Psoas muscle (tissue), 8 donors: ENCODE data around the gene PYDC1. TPM values are rescaled to one million over a fixed set of nuclear protein-coding genes. Genes with fewer than 3 reads are reported as not detected.
"Not testable (repeated sequence)": the region's sequence is repeated elsewhere in the genome, so short reads cannot be mapped to it uniquely, and the experiment has no call there.

ENCODE experiments used
- ATAC-seq, 4 donors: fragments of 200-7000 bp; cut with Tn5 transposase; one replicate each; pipeline ENCODE4 v1.9.1; 2020; ENCODE audit warnings: moderate library complexity in 3 of 4, mild to moderate bottlenecking in 2 of 4
- DNase-seq, 2 donors: peaks; one replicate each; pipeline ENCODE4 v3.0.0-alpha.2; 2020
- H3K27ac ChIP-seq: fragments of 200-600 bp; one replicate; pipeline ENCODE4 v1.8.0; 2022
- H3K27me3 ChIP-seq, 3 donors: fragments of 200-600 bp in 1 of 3; one replicate each; pipeline versions ENCODE4 v1.6.1 to v1.8.0; 2013 to 2022; ENCODE audit warnings: low read length in 2 of 3, mild to moderate bottlenecking in 2 of 3, moderate library complexity in 1 of 3; ENCODE audit not compliant: insufficient read depth in 3 of 3
- H3K36me3 ChIP-seq, 2 donors: fragments of 200-600 bp in 1 of 2; one replicate each; pipeline versions ENCODE4 v1.6.1 to v1.8.0; 2013 to 2022; ENCODE audit warnings: low read depth in 1 of 2, mild to moderate bottlenecking in 1 of 2, moderate library complexity in 1 of 2; ENCODE audit not compliant: insufficient read depth in 1 of 2
- H3K4me1 ChIP-seq: fragments of 200-600 bp; one replicate; pipeline ENCODE4 v1.8.0; 2022
- H3K4me3 ChIP-seq: fragments of 200-600 bp; one replicate; pipeline ENCODE4 v1.8.0; 2022; ENCODE audit warnings: mild to moderate bottlenecking
- H3K9me3 ChIP-seq: fragments of 200-600 bp; one replicate; pipeline ENCODE4 v1.8.0; 2022
- WGBS, 3 donors: extraction: QIAGEN DNeasy Blood & Tissue Kit; methylation state at CpG; one replicate each; pipeline versions ENCODE4 v1.1.6 to v1.1.7; 2013; 5-methylcytosine and 5-hydroxymethylcytosine counted together
- intact Hi-C, 2 donors: fragments of 100-400 bp; cut with DNase I; formaldehyde crosslinking; loops; one replicate each; pipeline versions ENCODE4 v1.11.0 to v1.14.2; 2022
- polyA plus RNA-seq, 3 donors: library from polyadenylated mRNA; stranded (reverse); fragments of 200-250 nt; gene quantifications; one replicate each; pipeline ENCODE4 v1.2.3, GENCODE V29; 2013
- total RNA-seq, 4 donors: library from RNA; stranded (reverse); fragmentation: NEBNext Ultra II Directional in 2 of 4; extraction: Animal tissue kit (Norgen Biotek cat#: 25700) in 2 of 4; gene quantifications; one replicate each; pipeline versions ENCODE4 v1.2.1 to v1.2.4, GENCODE V29; 2021 to 2023
- TF ChIP-seq, protein P1 (sequence below): fragments of 200-600 bp; IDR thresholded peaks from one replicate; pipeline ENCODE4 v1.8.0; 2022; ENCODE audit warnings: antibody characterized with exemption
- donor health status: healthy with polysubstance abuse.
- donor health status: DM: no; HTN: no; CAD: no; lungs with moderate emphysema.
- donor health status: Bipolar disorder and iron deficiency.
- donor health status: healthy.
- donor health status: DM: yes; HTN: yes; CAD: no.
- donor health status: DM: no; HTN: no; CAD: no.
- donor health status: DM: no; HTN: no; CAD: no.
- donor health status: DM: yes; HTN: yes; CAD: no.

The PYDC1 gene
- total and polyA plus RNA-seq, 7 donors = not detected

DNA sequence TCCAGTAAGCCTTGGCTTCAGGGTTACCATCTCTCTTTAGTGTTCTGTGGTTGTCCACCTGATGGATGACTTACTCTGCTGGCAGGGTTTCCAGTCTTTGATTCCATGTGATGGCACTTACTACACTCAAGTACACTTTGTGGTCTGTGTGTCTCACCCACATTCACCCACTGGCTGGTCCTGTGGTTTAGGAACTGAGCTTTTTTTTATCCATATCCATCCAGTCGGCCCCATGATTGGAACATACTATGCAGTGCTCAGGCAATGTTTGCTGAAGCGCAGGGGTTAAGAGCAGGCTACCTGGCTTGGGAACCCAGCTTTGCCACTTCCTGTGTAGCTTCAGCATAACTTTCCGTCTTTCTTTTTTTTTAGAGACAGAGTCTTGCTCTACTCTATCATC is 39.8 kb downstream of the PYDC1 start:
- intact Hi-C loops = no loop called here
- no peak overlapping the region for H3K27ac ChIP-seq
- 75 to 82% (median 80%) methylated on average over 3 of the region's 3 CpGs for WGBS, 3 donors

DNA sequence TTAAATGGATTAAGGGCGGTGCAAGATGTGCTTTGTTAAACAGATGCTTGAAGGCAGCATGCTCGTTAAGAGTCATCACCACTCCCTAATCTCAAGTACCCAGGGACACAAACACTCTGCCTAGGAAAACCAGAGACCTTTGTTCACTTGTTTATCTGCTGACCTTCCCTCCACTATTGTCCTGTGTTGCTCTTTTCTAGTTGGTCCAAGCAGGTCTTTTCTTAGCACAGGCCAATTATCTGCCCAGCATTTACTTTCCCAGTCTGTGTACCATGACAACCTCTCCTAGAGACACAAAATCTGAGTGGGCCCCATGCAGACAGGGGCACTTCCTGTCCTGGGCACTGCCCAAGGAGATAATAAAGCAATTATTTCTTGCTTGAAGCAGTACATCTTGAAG is 46.9 kb downstream of the PYDC1 start:
- H3K27me3 ChIP-seq, H3K36me3 ChIP-seq, H3K4me1 ChIP-seq, H3K4me3 ChIP-seq, H3K27ac ChIP-seq, DNase-seq, intact Hi-C loops, H3K9me3 ChIP-seq, ATAC-seq: not testable (repeated sequence)
- no CpG with 5 or more reads among the region's 2 CpGs for WGBS, 3 donors

More for the DNA sequence above, 39.8 kb downstream of the PYDC1 start:
- no peaks in the 10 kb centered on the region for H3K27me3 ChIP-seq
- TF ChIP-seq, protein P1, sequence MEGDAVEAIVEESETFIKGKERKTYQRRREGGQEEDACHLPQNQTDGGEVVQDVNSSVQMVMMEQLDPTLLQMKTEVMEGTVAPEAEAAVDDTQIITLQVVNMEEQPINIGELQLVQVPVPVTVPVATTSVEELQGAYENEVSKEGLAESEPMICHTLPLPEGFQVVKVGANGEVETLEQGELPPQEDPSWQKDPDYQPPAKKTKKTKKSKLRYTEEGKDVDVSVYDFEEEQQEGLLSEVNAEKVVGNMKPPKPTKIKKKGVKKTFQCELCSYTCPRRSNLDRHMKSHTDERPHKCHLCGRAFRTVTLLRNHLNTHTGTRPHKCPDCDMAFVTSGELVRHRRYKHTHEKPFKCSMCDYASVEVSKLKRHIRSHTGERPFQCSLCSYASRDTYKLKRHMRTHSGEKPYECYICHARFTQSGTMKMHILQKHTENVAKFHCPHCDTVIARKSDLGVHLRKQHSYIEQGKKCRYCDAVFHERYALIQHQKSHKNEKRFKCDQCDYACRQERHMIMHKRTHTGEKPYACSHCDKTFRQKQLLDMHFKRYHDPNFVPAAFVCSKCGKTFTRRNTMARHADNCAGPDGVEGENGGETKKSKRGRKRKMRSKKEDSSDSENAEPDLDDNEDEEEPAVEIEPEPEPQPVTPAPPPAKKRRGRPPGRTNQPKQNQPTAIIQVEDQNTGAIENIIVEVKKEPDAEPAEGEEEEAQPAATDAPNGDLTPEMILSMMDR = no peak
- no peaks in the 10 kb centered on the region for H3K9me3 ChIP-seq
- no peaks in the 10 kb centered on the region for H3K36me3 ChIP-seq
- ATAC-seq (no peak), DNase-seq (no peak)
- H3K4me1 ChIP-seq = peaks cover 14% of the 10 kb centered on the region
- no peak overlapping the region for H3K4me3 ChIP-seq

DNA sequence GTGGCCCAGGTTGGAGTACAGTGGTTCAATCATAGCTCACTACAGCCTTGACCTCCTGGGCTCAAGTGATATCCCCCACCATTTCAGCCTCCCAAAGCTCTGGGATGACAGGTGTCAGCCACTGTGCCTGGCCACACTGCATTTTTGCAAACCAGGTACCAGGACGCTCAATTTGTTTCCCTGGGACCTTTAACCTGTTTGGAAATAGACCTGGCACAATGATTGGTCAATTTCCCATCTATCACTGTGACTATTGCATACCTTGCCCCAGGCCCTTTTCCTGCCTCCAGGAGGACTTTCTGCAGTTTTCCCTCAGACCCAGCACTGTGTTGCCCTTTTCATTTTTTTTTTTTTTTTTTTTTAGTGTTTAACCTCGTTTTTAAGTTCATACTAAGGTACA is 48.1 kb downstream of the PYDC1 start:
- WGBS, 3 donors = 65 to 67% (median 66%) methylated on average over 2 of the region's 2 CpGs

DNA sequence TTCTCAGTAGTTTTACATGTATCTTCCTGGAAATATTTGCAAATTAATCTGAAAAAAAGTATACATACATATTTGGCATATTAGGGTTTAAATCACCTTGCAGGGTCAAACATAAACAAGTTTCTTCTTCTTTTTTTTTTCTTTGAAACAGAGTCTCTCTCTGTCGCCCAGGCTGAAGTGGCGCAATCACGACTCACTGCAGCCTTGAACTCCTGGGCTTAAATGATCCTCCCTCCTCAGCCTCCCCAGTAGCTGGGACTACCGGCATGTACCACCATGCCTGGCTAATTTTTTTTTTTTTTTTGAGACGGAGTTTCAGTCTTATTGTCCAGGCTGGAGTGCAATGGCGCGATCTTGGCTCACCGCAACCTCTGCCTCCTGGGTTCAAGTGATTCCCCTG is 49.6 kb downstream of the PYDC1 start:
- Histone ChIP-seq H3K9me3 (no peaks in the 10 kb centered on the region), H3K4me1 (no peaks in the 10 kb centered on the region), H3K27ac (no peak overlapping the region), H3K27me3 (no peaks in the 10 kb centered on the region), H3K4me3 (no peak overlapping the region), H3K36me3 (no peaks in the 10 kb centered on the region)
- intact Hi-C loops = no loop called here
- ATAC-seq = no peak
- 86 to 94% (median 89%) methylated on average over 8 of the region's 8 CpGs for WGBS, 3 donors
- DNase-seq = no peak
- TF ChIP-seq, protein P1 = no peak

More for the DNA sequence above, 48.1 kb downstream of the PYDC1 start:
- no peak for ATAC-seq
- Histone ChIP-seq H3K9me3 (no peaks in the 10 kb centered on the region), H3K4me3 (no peak overlapping the region), H3K36me3 (no peaks in the 10 kb centered on the region), H3K27me3 (no peaks in the 10 kb centered on the region), H3K4me1 (no peaks in the 10 kb centered on the region), H3K27ac (no peak overlapping the region)
- intact Hi-C loops = no loop called here
- TF ChIP-seq, protein P1 = no peak
- no peak for DNase-seq

Other genes with a start within 250 kb of the PYDC1 start
- 10 to 100 TPM in 1 of 4 donors, 1 to 10 TPM in 3; 3.2 to 12.8 (median 5.4) TPM for gene HSD3B7, start 231.9 kb downstream of the PYDC1 start, total RNA-seq
- 1 to 10 TPM; 3.5 to 4.9 (median 4.1) TPM for gene HSD3B7, start 231.9 kb downstream of the PYDC1 start, polyA plus RNA-seq
- under 1 TPM in 3 of 4 donors, not detected in 1; 0.11 to 0.64 (median 0.26) TPM for gene STX1B, start 206.5 kb downstream of the PYDC1 start, total RNA-seq
- under 1 TPM; 0.04 to 0.14 (median 0.05) TPM for gene STX1B, start 206.5 kb downstream of the PYDC1 start, polyA plus RNA-seq
- 10 to 100 TPM; 47.6 to 57.8 (median 51.6) TPM for gene STX4, start 183.6 kb downstream of the PYDC1 start, total RNA-seq
- 100 to 1,000 TPM in 1 of 3 donors, 10 to 100 TPM in 2; 61.8 to 123 (median 83.3) TPM for gene STX4, start 183.6 kb downstream of the PYDC1 start, polyA plus RNA-seq
- 1 to 10 TPM; 5.3 to 7.5 (median 5.8) TPM for gene ZNF668, start 142.9 kb downstream of the PYDC1 start, total RNA-seq
- 10 to 100 TPM in 2 of 3 donors, 1 to 10 TPM in 1; 7.2 to 12.3 (median 10.9) TPM for gene ZNF668, start 142.9 kb downstream of the PYDC1 start, polyA plus RNA-seq
- gene ZNF646, start 142.7 kb downstream of the PYDC1 start, total RNA-seq = 10 to 100 TPM in 2 of 4 donors, 1 to 10 TPM in 2; 8.4 to 22.6 (median 12.3) TPM
- gene ZNF646, start 142.7 kb downstream of the PYDC1 start, polyA plus RNA-seq = 10 to 100 TPM in 1 of 3 donors, 1 to 10 TPM in 2; 4.0 to 20.8 (median 5.9) TPM
- under 1 TPM; 0.32 to 0.90 (median 0.48) TPM for gene PRSS53, start 128.2 kb downstream of the PYDC1 start, total RNA-seq
- under 1 TPM; 0.17 to 0.56 (median 0.31) TPM for gene PRSS53, start 128.2 kb downstream of the PYDC1 start, polyA plus RNA-seq
- 10 to 100 TPM; 13.3 to 17.8 (median 16.5) TPM for gene VKORC1, start 122.3 kb downstream of the PYDC1 start, total RNA-seq
- 10 to 100 TPM; 28.6 to 57.0 (median 48.3) TPM for gene VKORC1, start 122.3 kb downstream of the PYDC1 start, polyA plus RNA-seq
- gene BCKDK, start 108.7 kb downstream of the PYDC1 start, total RNA-seq = 10 to 100 TPM; 36.7 to 72.8 (median 55.4) TPM
- gene BCKDK, start 108.7 kb downstream of the PYDC1 start, polyA plus RNA-seq = 10 to 100 TPM; 46.6 to 58.6 (median 47.3) TPM
- gene KAT8, start 99.5 kb downstream of the PYDC1 start, total RNA-seq = 10 to 100 TPM; 39.9 to 75.4 (median 61.2) TPM
- 10 to 100 TPM; 36.1 to 56.7 (median 51.2) TPM for gene KAT8, start 99.5 kb downstream of the PYDC1 start, polyA plus RNA-seq
- not detected for gene PRSS8, start 81.4 kb downstream of the PYDC1 start, total RNA-seq
- under 1 TPM in 2 of 3 donors, not detected in 1; 0.07 to 0.22 TPM for gene PRSS8, start 81.4 kb downstream of the PYDC1 start, polyA plus RNA-seq
- gene PRSS36, start 67.1 kb downstream of the PYDC1 start, total RNA-seq = 1 to 10 TPM in 1 of 4 donors, under 1 TPM in 3; 0.47 to 1.1 (median 0.67) TPM
- 1 to 10 TPM in 2 of 3 donors, under 1 TPM in 1; 0.24 to 1.7 (median 1.3) TPM for gene PRSS36, start 67.1 kb downstream of the PYDC1 start, polyA plus RNA-seq
- gene FUS, start 37.0 kb downstream of the PYDC1 start, total RNA-seq = 100 to 1,000 TPM; 133 to 246 (median 160) TPM
- gene FUS, start 37.0 kb downstream of the PYDC1 start, polyA plus RNA-seq = 100 to 1,000 TPM; 117 to 185 (median 159) TPM
- 1 to 10 TPM; 2.6 to 3.2 (median 3.0) TPM for gene PYCARD, start 14.4 kb downstream of the PYDC1 start, total RNA-seq
- 1 to 10 TPM; 2.1 to 4.9 (median 3.4) TPM for gene PYCARD, start 14.4 kb downstream of the PYDC1 start, polyA plus RNA-seq
- gene TRIM72, start 3.0 kb downstream of the PYDC1 start, total RNA-seq = 100 to 1,000 TPM; 155 to 236 (median 229) TPM
- gene TRIM72, start 3.0 kb downstream of the PYDC1 start, polyA plus RNA-seq = 100 to 1,000 TPM in 1 of 3 donors, 10 to 100 TPM in 2; 62.9 to 132 (median 64.8) TPM
- gene ITGAM, start 42.8 kb upstream of the PYDC1 start, total RNA-seq = 1 to 10 TPM; 3.2 to 5.9 (median 3.9) TPM
- gene ITGAM, start 42.8 kb upstream of the PYDC1 start, polyA plus RNA-seq = 1 to 10 TPM in 2 of 3 donors, under 1 TPM in 1; 0.52 to 2.5 (median 1.4) TPM
- gene ITGAX, start 138.0 kb upstream of the PYDC1 start, total RNA-seq = 1 to 10 TPM; 1.7 to 2.6 (median 2.1) TPM
- gene ITGAX, start 138.0 kb upstream of the PYDC1 start, polyA plus RNA-seq = under 1 TPM; 0.34 to 0.70 (median 0.39) TPM
- under 1 TPM in 2 of 4 donors, not detected in 2; 0.07 to 0.42 TPM for gene ITGAD, start 176.2 kb upstream of the PYDC1 start, total RNA-seq
- under 1 TPM in 2 of 3 donors, not detected in 1; 0.01 to 0.05 TPM for gene ITGAD, start 176.2 kb upstream of the PYDC1 start, polyA plus RNA-seq
- gene COX6A2, start 211.2 kb upstream of the PYDC1 start, total RNA-seq = 1,000 to 10,000 TPM; 1,027 to 1,232 (median 1,156) TPM
- gene COX6A2, start 211.2 kb upstream of the PYDC1 start, polyA plus RNA-seq = 1,000 to 10,000 TPM; 1,633 to 3,792 (median 3,386) TPM
- gene ZNF843, start 225.7 kb upstream of the PYDC1 start, total RNA-seq = 1 to 10 TPM in 1 of 4 donors, under 1 TPM in 3; 0.32 to 1.8 (median 0.93) TPM
- 1 to 10 TPM in 1 of 3 donors, under 1 TPM in 2; 0.17 to 1.5 (median 0.30) TPM for gene ZNF843, start 225.7 kb upstream of the PYDC1 start, polyA plus RNA-seq
- 10 to 100 TPM; 10.1 to 18.7 (median 13.1) TPM for gene ARMC5, start 242.4 kb upstream of the PYDC1 start, total RNA-seq
- 10 to 100 TPM in 1 of 3 donors, 1 to 10 TPM in 2; 6.5 to 11.7 (median 8.5) TPM for gene ARMC5, start 242.4 kb upstream of the PYDC1 start, polyA plus RNA-seq